ENCODE data around the gene KIF4A. TPM values are rescaled to one million over a fixed set of nuclear protein-coding genes. Genes with fewer than 3 reads are reported as not detected.
"Not testable (repeated sequence)": the region's sequence is repeated elsewhere in the genome, so short reads cannot be mapped to it uniquely, and the experiment has no call there.

KIF4A gene, protein sequence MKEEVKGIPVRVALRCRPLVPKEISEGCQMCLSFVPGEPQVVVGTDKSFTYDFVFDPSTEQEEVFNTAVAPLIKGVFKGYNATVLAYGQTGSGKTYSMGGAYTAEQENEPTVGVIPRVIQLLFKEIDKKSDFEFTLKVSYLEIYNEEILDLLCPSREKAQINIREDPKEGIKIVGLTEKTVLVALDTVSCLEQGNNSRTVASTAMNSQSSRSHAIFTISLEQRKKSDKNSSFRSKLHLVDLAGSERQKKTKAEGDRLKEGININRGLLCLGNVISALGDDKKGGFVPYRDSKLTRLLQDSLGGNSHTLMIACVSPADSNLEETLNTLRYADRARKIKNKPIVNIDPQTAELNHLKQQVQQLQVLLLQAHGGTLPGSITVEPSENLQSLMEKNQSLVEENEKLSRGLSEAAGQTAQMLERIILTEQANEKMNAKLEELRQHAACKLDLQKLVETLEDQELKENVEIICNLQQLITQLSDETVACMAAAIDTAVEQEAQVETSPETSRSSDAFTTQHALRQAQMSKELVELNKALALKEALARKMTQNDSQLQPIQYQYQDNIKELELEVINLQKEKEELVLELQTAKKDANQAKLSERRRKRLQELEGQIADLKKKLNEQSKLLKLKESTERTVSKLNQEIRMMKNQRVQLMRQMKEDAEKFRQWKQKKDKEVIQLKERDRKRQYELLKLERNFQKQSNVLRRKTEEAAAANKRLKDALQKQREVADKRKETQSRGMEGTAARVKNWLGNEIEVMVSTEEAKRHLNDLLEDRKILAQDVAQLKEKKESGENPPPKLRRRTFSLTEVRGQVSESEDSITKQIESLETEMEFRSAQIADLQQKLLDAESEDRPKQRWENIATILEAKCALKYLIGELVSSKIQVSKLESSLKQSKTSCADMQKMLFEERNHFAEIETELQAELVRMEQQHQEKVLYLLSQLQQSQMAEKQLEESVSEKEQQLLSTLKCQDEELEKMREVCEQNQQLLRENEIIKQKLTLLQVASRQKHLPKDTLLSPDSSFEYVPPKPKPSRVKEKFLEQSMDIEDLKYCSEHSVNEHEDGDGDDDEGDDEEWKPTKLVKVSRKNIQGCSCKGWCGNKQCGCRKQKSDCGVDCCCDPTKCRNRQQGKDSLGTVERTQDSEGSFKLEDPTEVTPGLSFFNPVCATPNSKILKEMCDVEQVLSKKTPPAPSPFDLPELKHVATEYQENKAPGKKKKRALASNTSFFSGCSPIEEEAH
- 13.9 and 26.9 TPM in 2 replicates for total RNA-seq

DNA sequence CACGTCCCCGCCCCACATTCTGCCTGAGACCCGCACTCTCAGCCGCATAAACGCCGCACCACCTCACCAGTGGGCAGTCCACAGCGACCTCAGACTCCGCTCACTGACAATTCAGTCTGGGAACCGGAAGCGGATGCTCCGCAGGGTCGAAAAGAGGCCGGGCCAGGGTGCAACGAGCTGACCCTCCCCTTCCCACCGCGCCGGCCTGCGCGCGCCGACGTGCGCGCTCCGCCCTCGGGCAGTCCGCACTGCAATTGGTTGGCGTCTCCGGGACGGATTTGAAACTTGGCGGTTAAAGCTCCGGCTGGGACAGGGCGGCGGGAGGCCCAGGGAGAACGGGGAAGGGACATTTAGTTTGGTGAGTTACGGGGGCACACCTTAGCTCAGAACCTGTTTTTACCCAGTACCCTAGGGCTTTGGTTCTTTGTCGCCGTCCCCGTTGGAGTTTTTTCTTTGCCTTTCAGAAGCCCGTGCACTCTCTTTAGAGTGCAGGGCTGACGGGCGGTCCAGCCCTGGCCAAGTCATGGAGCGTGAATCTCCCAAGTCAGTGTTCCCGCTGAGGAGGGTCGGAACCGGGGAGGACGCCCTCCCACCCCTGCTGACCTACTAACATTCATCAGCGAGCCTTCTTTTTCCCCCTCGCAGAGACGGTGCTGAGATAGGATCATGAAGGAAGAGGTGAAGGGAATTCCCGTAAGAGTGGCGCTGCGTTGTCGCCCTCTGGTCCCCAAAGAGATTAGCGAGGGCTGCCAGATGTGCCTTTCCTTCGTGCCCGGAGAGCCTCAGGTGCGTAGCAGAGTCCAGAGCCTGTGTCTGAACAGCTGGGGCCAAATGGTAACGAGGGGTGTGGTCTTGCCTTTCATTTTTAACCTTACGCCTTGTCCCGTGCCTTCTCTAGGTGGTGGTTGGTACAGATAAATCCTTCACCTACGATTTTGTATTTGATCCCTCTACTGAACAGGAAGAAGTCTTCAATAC is at the start of gene KIF4A, which contains the start of gene PDZD11:
KIF4A (plus strand) TSS at position 312 of the 978 bp plus-strand sequence; CDS start at position 667, 355 bp downstream.
PDZD11 (minus strand) TSS at position 135 of the 978 bp plus-strand sequence. CDS start 586 bp downstream, outside the sequence.
- DNase-seq (ENCODE audit: low read depth, low spot score) = peak; percentile 24

DNA sequence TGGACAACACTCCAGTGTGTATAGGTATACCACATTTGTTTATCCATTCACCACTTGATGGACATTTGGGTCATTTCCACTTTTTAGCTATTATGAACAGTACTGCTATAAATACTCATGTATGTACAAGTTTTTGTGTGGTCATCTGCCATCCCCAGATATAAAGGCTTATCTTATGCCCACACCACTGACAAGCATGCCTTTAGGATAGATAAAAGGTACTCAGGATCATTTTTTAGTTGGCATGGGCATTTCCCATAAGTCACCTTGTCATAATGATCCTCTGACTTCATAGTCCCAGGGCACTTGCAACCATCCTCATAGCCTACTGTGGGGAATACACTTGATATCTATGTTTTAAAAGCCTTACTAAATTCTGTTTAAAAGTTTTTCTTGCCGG is 49.2 kb upstream of the KIF4A start:
- no peak for DNase-seq (ENCODE audit: low read depth, low spot score)

DNA sequence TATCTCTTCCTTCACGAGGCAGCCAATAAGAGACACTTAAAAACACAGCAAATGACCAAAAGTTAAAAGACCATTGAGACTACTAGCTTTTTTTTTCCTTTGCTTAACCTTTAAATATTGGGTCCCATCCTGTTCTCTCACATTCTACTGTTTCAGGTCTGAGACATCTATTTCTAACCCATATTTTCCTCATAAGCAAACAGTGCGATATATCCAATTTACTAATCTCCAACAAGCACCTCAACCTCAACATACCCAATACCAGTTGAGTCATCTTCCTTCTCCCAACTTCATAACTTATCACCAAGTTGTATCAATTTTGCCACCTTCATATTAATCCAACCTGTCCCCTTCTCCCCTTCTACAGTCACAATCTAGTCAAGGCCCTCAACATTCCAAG is 48.4 kb upstream of the KIF4A start:
- DNase-seq (ENCODE audit: low read depth, low spot score) = no peak

DNA sequence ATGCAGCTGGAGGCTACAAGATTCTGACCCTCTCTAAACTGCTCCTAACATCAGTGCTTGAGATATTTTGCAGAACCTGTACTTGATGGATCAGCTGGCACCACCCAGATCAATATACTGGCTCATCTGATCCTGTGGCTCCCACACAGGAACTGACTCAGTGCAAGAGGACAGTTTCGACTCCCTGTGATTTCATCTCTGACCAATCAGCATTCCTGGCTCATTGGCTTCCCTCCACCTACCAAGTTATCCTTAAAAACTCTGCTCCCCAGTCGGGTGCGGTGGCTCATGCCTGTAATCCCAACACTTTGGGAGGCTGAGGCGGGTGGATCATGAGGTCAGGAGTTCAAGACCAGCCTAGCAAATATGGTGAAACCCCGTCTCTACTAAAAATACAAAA is 46.3 kb upstream of the KIF4A start:
- DNase-seq (ENCODE audit: low read depth, low spot score) = not testable (repeated sequence)

DNA sequence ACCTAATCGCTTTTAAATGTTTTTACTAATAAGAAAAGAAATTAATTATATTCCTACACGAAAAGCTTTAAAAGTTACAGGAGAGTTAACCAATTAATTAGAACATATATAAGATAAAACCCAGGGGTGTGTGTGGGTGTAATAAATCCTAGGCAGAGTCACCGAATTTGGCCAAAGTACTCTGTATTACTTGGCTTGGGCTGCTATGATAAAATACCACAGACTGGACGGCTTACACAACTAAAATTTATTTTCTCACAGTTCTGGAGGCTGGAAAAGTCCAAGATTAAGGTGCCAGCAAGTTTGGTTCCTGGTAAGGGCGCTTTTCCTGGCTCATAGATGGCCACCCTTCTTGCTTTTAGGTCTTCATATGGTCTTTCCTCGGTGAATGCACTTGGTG is 45.0 kb upstream of the KIF4A start:
- DNase-seq (ENCODE audit: low read depth, low spot score) = no peak

DNA sequence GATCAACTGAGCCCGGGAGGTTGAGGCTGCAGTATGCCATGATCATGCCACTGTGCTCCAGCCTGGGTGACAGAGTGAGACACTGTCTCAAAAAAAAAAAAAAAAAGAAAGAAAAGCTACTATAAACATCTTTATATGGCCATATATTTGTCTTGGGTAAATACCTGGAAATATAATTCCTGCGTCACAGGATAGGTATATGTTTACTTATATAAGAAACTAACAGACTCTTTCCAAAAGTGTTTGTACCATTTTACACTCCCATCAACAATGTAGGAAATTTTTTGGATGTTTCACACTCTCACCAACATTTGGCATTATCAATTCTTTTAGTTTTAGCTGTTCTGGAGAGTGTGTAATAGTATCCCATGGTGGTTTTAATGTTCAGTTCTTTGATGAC is 42.7 kb upstream of the KIF4A start:
- DNase-seq (ENCODE audit: low read depth, low spot score) = no peak

DNA sequence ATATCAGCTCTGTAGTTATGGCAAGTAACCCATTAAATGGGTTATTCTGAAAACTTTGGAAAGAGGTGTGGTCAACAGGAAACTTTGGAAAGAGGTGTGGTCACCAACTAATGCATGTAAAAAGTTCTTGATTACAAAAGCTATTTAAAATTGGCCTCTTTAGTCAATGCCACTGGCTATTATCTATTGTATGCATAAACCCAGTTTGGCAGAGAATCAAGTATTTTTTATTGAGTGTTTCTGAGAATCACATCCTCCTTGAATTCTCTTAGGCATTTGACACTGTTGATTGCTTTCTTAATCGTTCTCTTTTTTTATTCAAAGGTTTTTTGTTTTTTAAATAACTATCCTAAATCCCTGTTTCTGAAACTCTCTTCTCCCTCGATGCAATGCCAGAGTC is 37.4 kb upstream of the KIF4A start:
- DNase-seq (ENCODE audit: low read depth, low spot score) = no peak

DNA sequence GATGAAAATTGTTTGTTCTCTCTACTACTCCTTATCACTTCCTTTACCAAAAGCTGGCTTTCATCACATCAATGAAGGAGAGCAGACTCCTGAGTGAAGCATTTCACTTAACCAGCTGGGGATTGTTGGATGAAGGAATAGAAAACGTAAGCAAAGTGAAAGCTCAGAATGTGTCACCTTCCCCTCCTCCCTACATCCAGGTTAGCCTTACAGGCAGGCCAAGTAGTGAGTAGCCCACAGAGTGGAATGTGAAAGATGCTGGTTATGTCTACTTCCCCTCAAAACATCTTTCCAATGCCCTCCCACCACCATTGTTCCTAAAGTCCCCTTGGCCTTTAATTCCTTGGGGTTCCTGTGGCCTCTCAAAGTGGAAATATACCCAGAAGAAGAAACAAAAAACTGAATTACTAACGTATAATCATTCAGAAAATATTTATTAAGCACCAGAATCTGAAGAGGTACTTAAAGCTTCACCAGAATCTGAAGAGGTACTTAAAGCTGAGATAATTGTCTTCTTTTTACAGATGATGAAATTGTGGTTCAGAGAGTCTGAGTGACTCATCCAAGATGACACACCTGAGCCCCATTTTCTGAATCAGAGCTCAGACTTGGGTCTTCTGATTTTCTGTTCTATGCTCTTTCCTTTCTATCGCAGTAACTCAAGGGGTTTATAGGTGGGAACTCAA is 36.4 kb upstream of the KIF4A start:
- DNase-seq (ENCODE audit: low read depth, low spot score) = no peak

DNA sequence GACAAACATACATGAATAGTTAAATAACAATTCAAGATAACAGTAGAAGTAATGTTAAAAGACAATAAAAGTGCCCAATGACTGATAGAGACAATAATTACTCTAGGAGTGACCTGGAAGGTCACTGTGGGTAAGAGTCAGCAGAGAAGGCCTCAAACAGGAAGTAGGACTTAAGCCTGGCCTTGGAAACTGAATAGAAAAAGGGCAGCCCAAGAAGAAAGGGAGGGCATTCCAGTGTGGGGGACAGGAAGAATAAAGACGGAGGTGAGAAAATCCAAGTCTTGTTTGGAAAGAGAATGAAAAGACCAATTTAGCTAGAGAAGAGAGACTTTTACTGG is 35.9 kb upstream of the KIF4A start:
- DNase-seq (ENCODE audit: low read depth, low spot score) = no peak

DNA sequence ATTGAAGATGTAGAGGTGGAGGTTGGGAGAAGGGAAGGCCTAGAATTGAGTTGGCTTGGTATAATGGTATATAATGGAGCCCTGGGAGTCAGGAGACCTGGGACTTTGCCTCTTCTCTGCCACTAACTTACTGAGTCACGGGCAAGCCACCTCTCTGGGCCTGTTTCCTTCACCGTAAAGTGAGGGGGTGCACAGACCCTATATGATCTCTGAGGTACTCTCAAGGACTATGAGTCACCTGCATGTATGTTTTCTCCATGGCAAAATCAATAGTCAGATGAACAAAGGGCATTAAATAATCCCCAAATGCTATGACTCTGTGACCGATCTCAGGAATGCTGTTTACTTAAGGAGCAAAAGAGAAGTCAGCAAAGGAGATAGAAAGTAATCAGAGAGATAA is 35.0 kb upstream of the KIF4A start:
- no peak for DNase-seq (ENCODE audit: low read depth, low spot score)

DNA sequence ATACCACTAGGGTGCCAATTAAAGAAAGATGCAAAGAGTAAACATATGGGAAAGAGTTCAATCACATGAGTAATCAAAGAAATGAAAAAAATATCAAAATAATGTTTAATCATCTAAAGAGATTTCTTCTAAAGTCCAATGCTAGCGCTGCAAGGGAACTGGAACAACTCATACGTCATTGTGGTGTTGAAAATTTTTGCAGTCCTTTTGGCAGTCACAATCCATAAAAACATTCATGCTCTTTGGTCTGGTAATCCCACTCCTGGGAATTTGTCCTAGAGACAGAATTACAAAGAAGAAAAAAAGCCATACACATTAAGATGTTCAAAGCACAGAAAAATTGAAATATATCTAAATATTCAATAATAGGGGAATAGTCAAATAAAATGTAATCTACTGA is 34.5 kb upstream of the KIF4A start:
- no peak for DNase-seq (ENCODE audit: low read depth, low spot score)

DNA sequence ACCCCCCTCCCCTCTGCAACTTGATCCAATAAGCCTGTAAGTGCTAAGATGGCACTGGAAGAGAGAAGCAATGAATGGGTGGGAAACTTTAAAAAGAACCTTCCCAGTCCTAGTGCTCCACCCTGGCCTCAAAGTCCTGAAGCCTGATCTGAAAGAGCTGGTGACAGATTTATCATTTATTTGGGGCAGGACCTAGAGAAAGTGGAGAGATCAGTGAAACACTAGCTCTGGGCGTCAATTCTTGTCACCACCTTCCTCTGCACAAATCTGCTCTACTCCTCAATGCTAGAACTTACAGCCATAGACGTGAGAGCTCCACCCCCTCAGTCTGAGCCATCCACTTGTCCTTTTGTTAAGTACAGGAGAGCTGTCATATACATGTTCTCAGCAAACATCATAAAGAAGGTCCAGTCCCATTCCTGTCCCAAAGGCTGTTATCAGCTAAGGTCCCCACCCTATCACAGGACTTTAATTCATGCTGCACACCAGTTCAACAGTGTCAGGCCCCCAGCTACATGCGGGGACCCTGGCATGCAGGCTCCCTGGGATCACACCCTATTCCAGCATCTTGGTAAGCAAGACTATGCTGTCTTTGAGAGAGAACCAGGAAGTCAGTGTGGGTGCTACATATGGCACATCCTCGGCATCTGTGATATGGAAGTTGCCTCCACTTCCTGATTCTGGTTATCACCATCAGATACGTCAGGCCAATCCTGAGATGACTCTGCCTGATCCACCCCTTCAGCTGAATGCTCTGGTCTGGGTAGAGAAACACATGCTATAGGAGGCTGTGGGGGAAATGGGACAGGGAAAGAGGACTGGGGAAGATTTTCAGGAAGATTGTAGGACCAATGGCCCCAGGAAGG is 32.2 kb upstream of the KIF4A start:
- no peak for DNase-seq (ENCODE audit: low read depth, low spot score)

DNA sequence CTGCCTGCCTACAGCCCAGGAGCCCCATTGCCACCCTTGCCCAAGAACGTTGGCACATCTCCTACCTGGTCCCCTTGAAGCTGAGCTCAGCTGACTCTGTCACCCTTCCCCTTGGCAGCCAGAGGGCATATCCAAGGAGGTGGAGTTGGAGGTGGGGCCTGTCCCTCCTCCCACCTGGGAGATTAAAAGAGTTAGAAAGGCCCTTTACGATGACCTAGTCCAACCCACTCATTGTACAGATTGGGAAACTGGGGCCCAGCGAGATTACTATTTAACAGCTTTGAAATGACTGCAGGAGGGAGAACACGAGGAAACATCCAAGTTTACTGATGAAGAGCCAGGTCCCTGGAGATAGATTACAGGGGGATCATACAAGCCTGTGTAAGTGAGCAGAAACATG is 29.8 kb upstream of the KIF4A start, which contains the start of gene P2RY4:
P2RY4 (minus strand) TSS at position 101 of the 400 bp plus-strand sequence. CDS start 580 bp downstream, outside the sequence.
- DNase-seq (ENCODE audit: low read depth, low spot score) = no peak

DNA sequence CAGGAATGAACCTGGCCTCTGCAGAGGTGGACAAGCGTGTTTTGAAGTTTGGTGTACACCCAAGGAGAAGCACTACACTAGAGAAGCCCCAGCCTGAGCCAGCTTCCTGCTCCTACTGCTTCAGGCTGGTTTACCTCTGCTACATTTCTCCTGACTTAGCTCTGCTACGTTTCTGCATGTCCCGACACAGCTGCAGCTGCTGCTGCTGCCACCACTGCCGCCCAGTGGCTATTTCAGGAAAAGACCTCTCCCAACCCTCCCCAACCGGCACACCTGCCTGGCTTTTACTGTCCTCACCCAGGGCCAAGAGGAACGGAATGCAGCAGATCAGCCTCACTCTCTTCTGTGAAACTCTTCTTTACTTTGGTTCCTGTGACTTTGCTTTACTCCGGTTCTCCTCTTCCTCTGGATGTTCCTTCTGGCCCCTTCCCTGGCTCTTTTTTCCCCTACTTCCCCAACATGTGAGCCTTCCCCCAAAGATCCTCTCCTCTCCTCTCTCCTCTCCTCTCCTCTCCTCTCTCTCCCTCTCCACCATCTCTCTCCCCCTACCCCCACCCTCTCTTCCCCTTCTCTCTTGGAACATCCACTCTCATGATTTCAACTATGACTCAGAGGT is 26.8 kb upstream of the KIF4A start:
- no peak for DNase-seq (ENCODE audit: low read depth, low spot score)

DNA sequence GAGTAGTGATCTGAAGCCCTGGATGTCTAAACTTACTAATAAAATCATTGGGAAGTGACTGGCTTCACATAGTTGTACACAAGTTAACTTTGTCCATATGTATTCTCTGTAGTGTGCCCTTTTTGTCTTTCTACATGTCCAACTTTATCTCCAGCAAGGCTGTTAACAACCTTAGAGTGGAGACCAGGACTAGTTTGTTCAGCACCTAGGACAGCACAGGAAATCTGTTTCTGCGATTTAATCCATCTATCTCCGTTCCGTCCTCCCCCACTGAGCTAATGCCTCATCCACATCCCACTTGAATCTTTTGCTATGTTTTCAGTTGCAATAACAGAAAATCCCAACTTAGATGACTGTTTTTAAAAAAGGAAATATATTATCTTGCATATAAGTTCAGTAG is 25.1 kb upstream of the KIF4A start:
- no peak for DNase-seq (ENCODE audit: low read depth, low spot score)

DNA sequence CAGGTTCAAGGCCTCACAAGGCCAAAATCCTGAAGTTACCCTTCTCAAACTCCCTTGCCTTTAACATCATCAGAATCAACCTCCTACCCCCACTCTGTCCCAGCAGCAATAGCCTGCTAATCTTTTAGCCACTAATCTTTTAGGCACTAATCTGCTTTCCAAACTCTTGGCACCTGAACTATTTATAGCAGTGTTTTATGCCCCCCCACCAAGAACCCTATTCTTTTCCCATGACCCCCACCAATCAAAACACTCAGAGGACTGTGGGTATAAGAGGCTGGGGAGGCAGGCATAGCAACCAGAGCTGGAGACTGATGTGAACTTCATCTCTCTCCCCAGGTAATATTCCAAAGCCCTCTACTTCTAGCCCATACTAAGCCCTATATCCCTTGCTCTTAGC is 21.9 kb upstream of the KIF4A start, which contains the start of gene ARR3:
ARR3 (plus strand) TSS at position 301 of the 400 bp plus-strand sequence. CDS start 1,052 bp downstream, outside the sequence.
- DNase-seq (ENCODE audit: low read depth, low spot score) = no peak

DNA sequence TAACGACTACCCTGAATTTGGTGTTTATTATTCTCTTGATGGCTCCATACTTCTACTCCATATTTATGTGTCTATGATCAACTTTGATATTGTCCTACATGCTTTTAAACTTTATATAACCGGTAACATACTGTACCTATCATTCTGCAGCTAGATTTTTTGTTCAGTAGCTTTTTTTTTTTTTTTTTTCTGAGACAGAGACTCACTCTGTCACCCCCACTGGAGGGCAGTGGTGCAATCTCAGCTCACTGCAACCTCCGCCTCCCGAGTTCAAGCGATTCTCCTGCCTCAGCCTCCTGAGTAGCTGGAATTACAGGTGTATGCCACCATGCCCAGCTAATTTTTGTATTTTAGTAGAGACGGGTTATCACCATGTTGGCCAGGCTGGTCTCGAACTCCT is 15.9 kb upstream of the KIF4A start:
- DNase-seq (ENCODE audit: low read depth, low spot score) = not testable (repeated sequence)

DNA sequence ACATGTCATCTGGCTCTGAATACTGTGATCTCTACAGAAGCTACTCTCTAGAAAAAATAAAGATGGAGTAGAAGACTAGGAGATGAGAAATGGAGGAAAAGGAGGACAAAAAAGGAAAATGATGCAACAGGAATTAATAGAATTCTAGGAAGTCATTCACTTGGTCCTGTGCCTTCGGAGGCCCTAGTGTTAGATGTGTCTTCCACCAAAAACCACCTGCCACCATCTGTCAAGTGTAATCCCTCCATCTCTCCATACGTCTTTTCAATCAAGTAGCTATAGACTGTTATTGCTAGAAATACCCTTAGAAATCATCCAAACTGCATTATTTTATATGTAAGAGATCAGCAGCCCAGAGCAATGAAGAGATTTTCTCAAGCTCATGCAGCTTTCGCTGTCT is 10.8 kb upstream of the KIF4A start:
- no peak for DNase-seq (ENCODE audit: low read depth, low spot score)
